Measurements from ENCODE around the gene PTPRN2. TPM values are rescaled to one million over a fixed set of nuclear protein-coding genes. Genes with fewer than 3 reads are reported as not detected.

PTPRN2 gene
- total RNA-seq, 4 donors from 2014 or later = 14.9 to 34.3 (median 21.3) TPM

GRCh38 chr7:158265743-158266080 lies 321.9 kb downstream of the PTPRN2 start:
- H3K27ac ChIP-seq = no peak overlapping the region
- no peak overlapping the region for H3K4me3 ChIP-seq
- TF ChIP-seq CTCF (IDR thresholded peaks at IDR 0.05) (no peak), POLR2A (IDR thresholded peaks at IDR 0.05) (no peak)
- H3K9me3 ChIP-seq = peaks cover 0 to 5% (median 0%) of the 10 kb centered on the region in 4 donors
- peak in 1 of 3 donors; percentile 30 for DNase-seq
- no peaks in the 10 kb centered on the region for H3K36me3 ChIP-seq
- H3K27me3 ChIP-seq = no peaks in the 10 kb centered on the region
- peaks cover 0 to 31% (median 0%) of the 10 kb centered on the region in 4 donors for H3K4me1 ChIP-seq

GRCh38 chr7:158264881-158265742 lies 322.5 kb downstream of the PTPRN2 start:
- Histone ChIP-seq H3K4me3 (no peak overlapping the region), H3K27me3 (no peaks in the 10 kb centered on the region), H3K9me3 (peaks cover 0 to 5% (median 0%) of the 10 kb centered on the region in 4 donors), H3K36me3 (no peaks in the 10 kb centered on the region), H3K4me1 (peaks cover 0 to 31% (median 0%) of the 10 kb centered on the region in 4 donors), H3K27ac (peak overlapping the region in 3 of 4 donors; percentile 53 to 78 (median 76))
- TF ChIP-seq POLR2A (IDR thresholded peaks at IDR 0.05) (no peak), CTCF (IDR thresholded peaks at IDR 0.05) (no peak)
- DNase-seq = peak in 1 of 3 donors; percentile 40

DNA sequence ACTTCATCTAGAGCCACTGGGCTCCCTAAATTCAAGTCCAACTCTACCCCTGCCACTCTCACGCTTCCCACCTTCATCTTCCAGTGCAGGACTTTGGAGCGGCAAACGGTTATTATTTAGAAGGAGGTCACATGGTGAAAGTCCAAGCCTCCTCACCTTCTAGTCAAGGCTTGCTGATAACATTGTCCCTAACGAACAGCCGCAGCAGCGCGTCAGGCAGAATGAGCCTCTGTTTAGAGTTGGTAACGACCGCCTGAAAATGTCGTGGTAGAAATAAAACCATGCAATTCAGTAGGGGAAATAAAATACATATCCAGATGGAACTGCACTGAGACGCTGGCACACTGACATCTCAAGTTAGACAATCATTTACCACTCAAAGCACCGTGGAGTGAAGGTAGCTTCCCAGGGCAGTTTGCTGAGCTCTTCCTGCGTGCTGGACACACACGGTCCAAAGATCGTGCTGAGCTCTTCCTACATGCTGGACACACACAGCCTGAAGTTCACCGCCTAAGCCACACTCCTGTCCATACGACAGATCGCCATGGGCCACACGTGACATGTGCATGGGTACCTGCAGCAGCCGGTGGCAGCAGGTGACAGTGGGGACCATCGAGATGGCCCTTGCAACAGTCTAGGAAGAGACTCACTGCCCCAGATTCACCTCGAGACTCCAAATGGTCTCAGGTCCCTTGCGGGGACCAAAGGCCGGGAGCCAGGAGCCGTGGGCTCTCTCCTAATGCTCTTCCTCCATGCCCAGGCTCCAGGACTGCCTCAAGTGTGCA lies 323.5 kb downstream of the PTPRN2 start:
- peaks cover 0 to 31% (median 0%) of the 10 kb centered on the region in 4 donors for H3K4me1 ChIP-seq
- peaks cover 0 to 5% (median 0%) of the 10 kb centered on the region in 4 donors for H3K9me3 ChIP-seq
- TF ChIP-seq CTCF (IDR thresholded peaks at IDR 0.05) (no peak), POLR2A (IDR thresholded peaks at IDR 0.05) (peak in 1 of 2 donors; percentile 14)
- no peaks in the 10 kb centered on the region for H3K27me3 ChIP-seq
- DNase-seq = peak in 2 of 3 donors; percentile 64 to 78
- peak overlapping the region in 3 of 4 donors; percentile 53 to 78 (median 76) for H3K27ac ChIP-seq
- H3K36me3 ChIP-seq = no peaks in the 10 kb centered on the region
- H3K4me3 ChIP-seq = peak overlapping the region in 2 of 4 donors; percentile 4 to 28

GRCh38 chr7:158263110-158263963 lies 324.3 kb downstream of the PTPRN2 start:
- Histone ChIP-seq H3K4me1 (peaks cover 0 to 26% (median 0%) of the 10 kb centered on the region in 4 donors), H3K36me3 (no peaks in the 10 kb centered on the region), H3K27ac (peak overlapping the region in 3 of 4 donors; percentile 36 to 78 (median 76)), H3K9me3 (peaks cover 0 to 5% (median 0%) of the 10 kb centered on the region in 4 donors), H3K27me3 (no peaks in the 10 kb centered on the region), H3K4me3 (peak overlapping the region in 2 of 4 donors; percentile 4 to 28)
- DNase-seq = no peak
- TF ChIP-seq POLR2A (IDR thresholded peaks at IDR 0.05) = no peak
- TF ChIP-seq CTCF (IDR thresholded peaks at IDR 0.05) = no peak
